DLD1 (cell line): Measurements from ENCODE around the gene SNRNP27.

ENCODE experiments used
- in situ Hi-C: cut with HindIII; loops from 2 replicates; pipeline ENCODE4 v1.10.0; 2017; ENCODE audit warnings: low sequenced_read_pairs

Gene SNRNP27

GRCh38 chr2:69914950-69915945 is 21.5 kb downstream of the SNRNP27 start, which contains the start of gene MXD1:
Gene MXD1, plus strand, starts transcription at chr2:69915109. Its CDS starts 222 bp downstream, at chr2:69915331.
- in situ Hi-C loops = no loop called here

- in situ Hi-C loops = no loop called here
Observed at GRCh38 chr2:69916106-69916505, 22.4 kb downstream of the SNRNP27 start.

GRCh38 chr2:69917852-69918251 is 24.1 kb downstream of the SNRNP27 start:
- in situ Hi-C loops = no loop called here

- in situ Hi-C loops = no loop called here
Observed at GRCh38 chr2:69918401-69918800, 24.6 kb downstream of the SNRNP27 start.

- in situ Hi-C loops = loop anchor here (5.0 kb wide), 1 partner anchor 139 kb away; no protein-coding TSS in a partner anchor
Observed at GRCh38 chr2:69923116-69923515, 29.4 kb downstream of the SNRNP27 start.

- in situ Hi-C loops = loop anchor here (25.0 kb wide), 1 partner anchor 210 kb away; no protein-coding TSS in a partner anchor
Observed at GRCh38 chr2:69926849-69927515, 33.2 kb downstream of the SNRNP27 start.

- in situ Hi-C loops = loop anchor here (25.0 kb wide), 1 partner anchor 205 kb away; no protein-coding TSS in a partner anchor
Observed at GRCh38 chr2:69931832-69932595, 38.3 kb downstream of the SNRNP27 start.

GRCh38 chr2:69932596-69932922 is 38.8 kb downstream of the SNRNP27 start:
- in situ Hi-C loops = loop anchor here (25.0 kb wide), 1 partner anchor 205 kb away; no protein-coding TSS in a partner anchor

GRCh38 chr2:69933254-69933828 is 39.6 kb downstream of the SNRNP27 start:
- in situ Hi-C loops = loop anchor here (25.0 kb wide), 1 partner anchor 204 kb away; no protein-coding TSS in a partner anchor

- in situ Hi-C loops = loop anchor here (25.0 kb wide), 1 partner anchor 203 kb away; no protein-coding TSS in a partner anchor
Observed at GRCh38 chr2:69933839-69934613, 40.3 kb downstream of the SNRNP27 start.

- in situ Hi-C loops = loop anchor here (25.0 kb wide), 1 partner anchor 203 kb away; no protein-coding TSS in a partner anchor
Observed at GRCh38 chr2:69934614-69934908, 40.8 kb downstream of the SNRNP27 start.

GRCh38 chr2:69935011-69935410 is 41.3 kb downstream of the SNRNP27 start:
- in situ Hi-C loops = loop anchor here (5.0 to 25.0 kb wide), 2 partner anchors 67 to 202 kb away; no protein-coding TSS in a partner anchor

- in situ Hi-C loops = loop anchor here (5.0 to 25.0 kb wide), 2 partner anchors 65 to 200 kb away; no protein-coding TSS in a partner anchor
Observed at GRCh38 chr2:69936906-69937305, 43.1 kb downstream of the SNRNP27 start.

GRCh38 chr2:69937968-69938367 is 44.2 kb downstream of the SNRNP27 start:
- in situ Hi-C loops = loop anchor here (5.0 to 25.0 kb wide), 2 partner anchors 64 to 199 kb away; no protein-coding TSS in a partner anchor

- in situ Hi-C loops = loop anchor here (5.0 to 25.0 kb wide), 2 partner anchors 63 to 198 kb away; no protein-coding TSS in a partner anchor
Observed at GRCh38 chr2:69939722-69940121, 46.0 kb downstream of the SNRNP27 start.

GRCh38 chr2:69940691-69941090 is 46.9 kb downstream of the SNRNP27 start:
- in situ Hi-C loops = loop anchor here (25.0 kb wide), 1 partner anchor 197 kb away; no protein-coding TSS in a partner anchor

GRCh38 chr2:69943000-69943842 is 49.5 kb downstream of the SNRNP27 start:
- in situ Hi-C loops = loop anchor here (25.0 kb wide), 1 partner anchor 194 kb away; no protein-coding TSS in a partner anchor

- in situ Hi-C loops = loop anchor here (25.0 kb wide), 1 partner anchor 193 kb away; no protein-coding TSS in a partner anchor
Observed at GRCh38 chr2:69943843-69944525, 50.2 kb downstream of the SNRNP27 start.
